Mammary epithelial cell (primary cell): ENCODE results near the gene KRT81.

ENCODE experiments used
- EZH2 ChIP-seq: IDR thresholded peaks from 2 replicates; pipeline ENCODE4 v1.6.1; 2012; ENCODE audit warnings: low read length, inconsistent platforms, borderline replicate concordance
- TF ChIP-seq, protein P1 (sequence below), 2 donors: IDR thresholded peaks in 1 of 2; conservative IDR thresholded peaks in 1 of 2; 2 replicates each; pipeline ENCODE4 v1.5.1; 2011 to 2012; ENCODE audit warnings: inconsistent platforms in 2 of 2, low read length in 2 of 2, mild to moderate bottlenecking in 2 of 2, control low read depth in 1 of 2, low read depth in 1 of 2; ENCODE audit not compliant: insufficient read depth in 1 of 2; ENCODE audit errors: extremely low read depth in 1 of 2

DNA sequence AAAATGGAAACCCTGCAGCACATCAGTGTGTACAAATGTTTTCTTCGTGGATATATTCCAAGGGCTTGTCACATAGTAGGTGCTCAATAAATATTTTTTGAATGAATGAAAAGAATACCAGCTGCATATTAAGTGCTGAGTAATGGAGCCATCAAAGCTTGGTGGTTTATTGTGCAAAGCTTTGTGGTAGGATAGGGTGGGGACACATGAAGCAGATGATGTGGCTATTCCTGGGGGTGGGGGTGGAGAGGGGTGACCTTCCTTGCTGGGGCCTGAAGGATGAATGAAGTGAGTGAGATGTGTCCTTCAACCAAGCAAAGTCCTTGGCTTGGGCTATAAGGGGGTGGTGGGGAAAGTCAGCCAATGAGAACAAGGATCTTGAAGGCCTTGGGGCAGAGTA is 4.3 kb upstream of the KRT81 start:
- TF ChIP-seq, protein P1, sequence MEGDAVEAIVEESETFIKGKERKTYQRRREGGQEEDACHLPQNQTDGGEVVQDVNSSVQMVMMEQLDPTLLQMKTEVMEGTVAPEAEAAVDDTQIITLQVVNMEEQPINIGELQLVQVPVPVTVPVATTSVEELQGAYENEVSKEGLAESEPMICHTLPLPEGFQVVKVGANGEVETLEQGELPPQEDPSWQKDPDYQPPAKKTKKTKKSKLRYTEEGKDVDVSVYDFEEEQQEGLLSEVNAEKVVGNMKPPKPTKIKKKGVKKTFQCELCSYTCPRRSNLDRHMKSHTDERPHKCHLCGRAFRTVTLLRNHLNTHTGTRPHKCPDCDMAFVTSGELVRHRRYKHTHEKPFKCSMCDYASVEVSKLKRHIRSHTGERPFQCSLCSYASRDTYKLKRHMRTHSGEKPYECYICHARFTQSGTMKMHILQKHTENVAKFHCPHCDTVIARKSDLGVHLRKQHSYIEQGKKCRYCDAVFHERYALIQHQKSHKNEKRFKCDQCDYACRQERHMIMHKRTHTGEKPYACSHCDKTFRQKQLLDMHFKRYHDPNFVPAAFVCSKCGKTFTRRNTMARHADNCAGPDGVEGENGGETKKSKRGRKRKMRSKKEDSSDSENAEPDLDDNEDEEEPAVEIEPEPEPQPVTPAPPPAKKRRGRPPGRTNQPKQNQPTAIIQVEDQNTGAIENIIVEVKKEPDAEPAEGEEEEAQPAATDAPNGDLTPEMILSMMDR (conservative IDR thresholded peaks at IDR 0.05 in 1 of 2, IDR thresholded peaks at IDR 0.05 in 1 of 2; ENCODE audit: extremely low read depth in 1 of 2, insufficient read depth in 1 of 2, low read depth in 1 of 2, low read length in 2 of 2): no peak
- TF ChIP-seq EZH2: no peak
